GM12801 (cell line): ENCODE data around the gene CEACAM1.

Experiments used
- CTCF ChIP-seq: IDR thresholded peaks from one replicate; pipeline ENCODE4 v1.5.1; 2011; ENCODE audit warnings: control low read depth; ENCODE audit not compliant: insufficient read length; ENCODE audit errors: extremely low read depth

CEACAM1 gene

GRCh38 chr19:42512743-42513304 lies 15.5 kb downstream of the CEACAM1 start:
- TF ChIP-seq CTCF = no peak

GRCh38 chr19:42512130-42512636 lies 16.1 kb downstream of the CEACAM1 start:
- TF ChIP-seq CTCF = no peak

GRCh38 chr19:42511340-42511739 lies 16.9 kb downstream of the CEACAM1 start:
- TF ChIP-seq CTCF = no peak

GRCh38 chr19:42508892-42509444 lies 19.3 kb downstream of the CEACAM1 start:
- TF ChIP-seq CTCF = no peak

GRCh38 chr19:42505066-42505465 lies 23.2 kb downstream of the CEACAM1 start:
- TF ChIP-seq CTCF = no peak

GRCh38 chr19:42501733-42502132 lies 26.5 kb downstream of the CEACAM1 start:
- no peak for TF ChIP-seq CTCF

GRCh38 chr19:42498169-42498757 lies 30.0 kb downstream of the CEACAM1 start:
- TF ChIP-seq CTCF = no peak
